HG02870 (cell line): ENCODE results near the gene ARVCF.

Experiments used
- ATAC-seq: cut with Tn5 transposase; IDR thresholded peaks from one replicate; pipeline ENCODE4 v1.9.1; 2021; ENCODE audit warnings: mild to moderate bottlenecking, moderate library complexity; ENCODE audit not compliant: unreplicated experiment

The ARVCF gene

GRCh38 chr22:19974935-19975706, 41.5 kb downstream of the ARVCF start:
- ATAC-seq: no peak

GRCh38 chr22:19974268-19974861, 42.3 kb downstream of the ARVCF start:
- no peak for ATAC-seq

GRCh38 chr22:19973551-19974267, 42.9 kb downstream of the ARVCF start:
- no peak for ATAC-seq

GRCh38 chr22:19972652-19973550, 43.7 kb downstream of the ARVCF start:
- no peak for ATAC-seq

- no peak for ATAC-seq
Measured at GRCh38 chr22:19972251-19972650, 44.4 kb downstream of the ARVCF start.

GRCh38 chr22:19971276-19972124, 45.1 kb downstream of the ARVCF start:
- ATAC-seq: no peak

GRCh38 chr22:19970479-19971275, 45.9 kb downstream of the ARVCF start:
- ATAC-seq: no peak

GRCh38 chr22:19970031-19970478, 46.6 kb downstream of the ARVCF start:
- no peak for ATAC-seq

- ATAC-seq: no peak
Measured at GRCh38 chr22:19969141-19969928, 47.3 kb downstream of the ARVCF start.

- ATAC-seq: no peak
Measured at GRCh38 chr22:19968450-19968891, 48.2 kb downstream of the ARVCF start.

GRCh38 chr22:19967850-19968449, 48.7 kb downstream of the ARVCF start:
- ATAC-seq: no peak

GRCh38 chr22:19966908-19967750, 49.5 kb downstream of the ARVCF start:
- no peak for ATAC-seq

- no peak for ATAC-seq
Measured at GRCh38 chr22:19965771-19966709, 50.6 kb downstream of the ARVCF start.

GRCh38 chr22:19964701-19965386, 51.8 kb downstream of the ARVCF start:
- no peak for ATAC-seq
